HepG2 (cell line): ENCODE results near the gene ABCF1.

Experiments used
- JUND ChIP-seq: sonication (generic); formaldehyde crosslinking; IDR thresholded peaks from 2 replicates; pipeline ENCODE4 v1.8.0; 2022; ENCODE audit warnings: mild to moderate bottlenecking, missing genetic modification reagents
- KDM5B ChIP-seq: sonication (generic); formaldehyde crosslinking; IDR thresholded peaks from 2 replicates; pipeline ENCODE4 v1.4.0; 2020; ENCODE audit warnings: missing genetic modification reagents, mild to moderate bottlenecking, borderline replicate concordance
- MYC ChIP-seq: sonication (generic); formaldehyde crosslinking; IDR thresholded peaks from 2 replicates; pipeline ENCODE4 v1.9.0; 2021; ENCODE audit warnings: missing genetic modification reagents, borderline replicate concordance
- TMF1 ChIP-seq: sonication (generic); formaldehyde crosslinking; IDR thresholded peaks from 2 replicates; pipeline ENCODE4 v1.8.1; 2022; ENCODE audit warnings: low read depth, missing genetic modification reagents
- ZNF331 ChIP-seq: sonication (generic); formaldehyde crosslinking; IDR thresholded peaks from 2 replicates; pipeline ENCODE4 v1.4.0; 2020; ENCODE audit warnings: missing genetic modification reagents
- TF ChIP-seq, protein P1 (sequence below): sonication (generic); formaldehyde crosslinking; IDR thresholded peaks from 2 replicates; pipeline ENCODE4 v1.4.0; 2020; ENCODE audit warnings: missing genetic modification reagents, borderline replicate concordance
- TF ChIP-seq, protein P2 (sequence below): sonication (generic); formaldehyde crosslinking; IDR thresholded peaks from 2 replicates; pipeline ENCODE4 v1.9.0; 2021; ENCODE audit warnings: missing genetic modification reagents, mild to moderate bottlenecking, borderline replicate concordance

DNA sequence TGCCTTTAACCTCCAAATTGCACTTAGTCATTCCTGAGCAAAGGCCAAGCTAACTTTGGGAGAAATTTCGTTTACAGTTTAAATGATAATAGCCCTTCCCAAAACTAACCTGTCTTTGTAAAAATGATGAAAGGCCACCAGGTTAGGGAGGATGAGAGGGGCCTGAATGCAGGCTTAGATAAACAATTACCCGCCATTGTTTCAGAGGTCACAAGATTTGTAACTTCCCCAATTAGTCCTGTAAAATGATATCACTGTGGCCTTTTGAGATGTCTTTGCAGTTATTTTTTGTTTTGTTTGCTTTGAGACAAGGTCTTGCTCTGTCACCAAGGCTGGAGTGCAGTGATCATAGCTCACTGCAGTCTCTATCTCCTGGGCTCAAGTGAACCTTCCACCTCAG is 41.2 kb upstream of the ABCF1 start:
- TF ChIP-seq KDM5B (CRISPR knock-in tag): no peak
- TF ChIP-seq, protein P1, sequence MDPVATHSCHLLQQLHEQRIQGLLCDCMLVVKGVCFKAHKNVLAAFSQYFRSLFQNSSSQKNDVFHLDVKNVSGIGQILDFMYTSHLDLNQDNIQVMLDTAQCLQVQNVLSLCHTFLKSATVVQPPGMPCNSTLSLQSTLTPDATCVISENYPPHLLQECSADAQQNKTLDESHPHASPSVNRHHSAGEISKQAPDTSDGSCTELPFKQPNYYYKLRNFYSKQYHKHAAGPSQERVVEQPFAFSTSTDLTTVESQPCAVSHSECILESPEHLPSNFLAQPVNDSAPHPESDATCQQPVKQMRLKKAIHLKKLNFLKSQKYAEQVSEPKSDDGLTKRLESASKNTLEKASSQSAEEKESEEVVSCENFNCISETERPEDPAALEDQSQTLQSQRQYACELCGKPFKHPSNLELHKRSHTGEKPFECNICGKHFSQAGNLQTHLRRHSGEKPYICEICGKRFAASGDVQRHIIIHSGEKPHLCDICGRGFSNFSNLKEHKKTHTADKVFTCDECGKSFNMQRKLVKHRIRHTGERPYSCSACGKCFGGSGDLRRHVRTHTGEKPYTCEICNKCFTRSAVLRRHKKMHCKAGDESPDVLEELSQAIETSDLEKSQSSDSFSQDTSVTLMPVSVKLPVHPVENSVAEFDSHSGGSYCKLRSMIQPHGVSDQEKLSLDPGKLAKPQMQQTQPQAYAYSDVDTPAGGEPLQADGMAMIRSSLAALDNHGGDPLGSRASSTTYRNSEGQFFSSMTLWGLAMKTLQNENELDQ (CRISPR knock-in tag): no peak
- TF ChIP-seq JUND (CRISPR knock-in tag): no peak
- TF ChIP-seq TMF1 (CRISPR knock-in tag): no peak
- TF ChIP-seq, protein P2, sequence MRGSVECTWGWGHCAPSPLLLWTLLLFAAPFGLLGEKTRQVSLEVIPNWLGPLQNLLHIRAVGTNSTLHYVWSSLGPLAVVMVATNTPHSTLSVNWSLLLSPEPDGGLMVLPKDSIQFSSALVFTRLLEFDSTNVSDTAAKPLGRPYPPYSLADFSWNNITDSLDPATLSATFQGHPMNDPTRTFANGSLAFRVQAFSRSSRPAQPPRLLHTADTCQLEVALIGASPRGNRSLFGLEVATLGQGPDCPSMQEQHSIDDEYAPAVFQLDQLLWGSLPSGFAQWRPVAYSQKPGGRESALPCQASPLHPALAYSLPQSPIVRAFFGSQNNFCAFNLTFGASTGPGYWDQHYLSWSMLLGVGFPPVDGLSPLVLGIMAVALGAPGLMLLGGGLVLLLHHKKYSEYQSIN: no peak
- TF ChIP-seq MYC: no peak
- no peak for TF ChIP-seq ZNF331 (CRISPR knock-in tag)
